Muscle layer of duodenum (tissue), 2 donors: ENCODE measurements around the gene KRT4.
"Not testable (repeated sequence)": the region's sequence is repeated elsewhere in the genome, so short reads cannot be mapped to it uniquely, and the experiment has no call there.

Source experiments
- H3K27ac ChIP-seq: one replicate; pipeline ENCODE4 v1.7.0; 2013; ENCODE audit warnings: mild to moderate bottlenecking, low read length
- H3K27me3 ChIP-seq: one replicate; pipeline ENCODE4 v1.7.0; 2013; ENCODE audit warnings: low read depth, mild to moderate bottlenecking, control low read depth, low read length
- H3K36me3 ChIP-seq, 2 donors: one replicate each; pipeline ENCODE4 v1.7.0; 2013; ENCODE audit warnings: low read length in 2 of 2, control low read depth in 1 of 2, mild to moderate bottlenecking in 1 of 2; ENCODE audit not compliant: insufficient read depth in 2 of 2, control insufficient read depth in 1 of 2
- H3K4me1 ChIP-seq, 2 donors: one replicate each; pipeline ENCODE4 v1.7.0; 2013; ENCODE audit warnings: low read length in 2 of 2, mild to moderate bottlenecking in 2 of 2, control low read depth in 1 of 2, moderate library complexity in 1 of 2; ENCODE audit not compliant: insufficient read depth in 2 of 2, control insufficient read depth in 1 of 2
- H3K4me3 ChIP-seq, 2 donors: one replicate each; pipeline ENCODE4 v1.7.0; 2013; ENCODE audit warnings: low read length in 2 of 2, low read depth in 1 of 2, mild to moderate bottlenecking in 1 of 2
- H3K9me3 ChIP-seq, 2 donors: one replicate each; pipeline ENCODE4 v1.7.0; 2013; ENCODE audit warnings: low read length in 2 of 2, control low read depth in 1 of 2, mild to moderate bottlenecking in 1 of 2; ENCODE audit not compliant: control insufficient read depth in 1 of 2
- donor health status: healthy.

KRT4 gene

DNA sequence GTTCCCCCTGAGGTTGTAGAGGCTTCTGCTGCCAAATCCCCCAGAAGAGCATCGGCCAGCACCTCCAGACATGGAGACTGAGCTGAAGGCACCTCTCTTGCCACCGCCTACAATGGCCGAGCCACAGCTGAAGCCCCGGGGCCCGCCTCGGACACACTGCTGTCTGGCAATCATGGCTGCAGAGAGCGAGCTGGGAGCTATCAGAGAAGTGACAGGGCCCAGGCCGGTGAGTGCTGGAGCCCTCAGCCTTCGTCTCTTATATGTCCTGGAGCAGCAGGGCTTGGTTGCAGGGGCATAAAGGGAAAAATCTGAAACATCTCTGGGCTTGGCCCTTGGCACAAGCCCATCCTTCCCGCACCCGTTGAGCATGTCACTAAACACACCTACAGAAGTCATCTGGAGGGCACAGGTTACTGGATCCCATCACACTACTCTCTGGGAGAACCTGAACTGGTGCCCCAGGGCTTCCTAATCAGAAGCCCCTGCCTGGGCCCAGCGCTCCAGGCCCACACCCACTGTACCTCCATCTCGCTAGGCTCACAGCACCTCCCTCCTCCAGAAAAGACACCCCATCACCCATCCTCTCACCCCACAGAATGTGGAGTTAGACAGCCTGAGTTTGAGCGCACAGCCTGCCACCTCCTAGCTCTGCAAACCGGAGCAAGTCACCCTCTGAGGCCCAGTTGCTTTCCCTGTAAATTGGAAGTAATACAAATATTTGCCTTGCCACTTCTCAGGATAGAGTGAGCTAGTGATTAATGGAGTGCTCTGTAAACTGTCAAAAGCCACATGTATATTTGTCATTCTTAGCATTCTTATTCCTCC lies at the start of gene KRT4:
Gene KRT4 (minus strand): TSS at position 232 of the 825 bp plus-strand sequence. CDS start 58 bp downstream, at position 174.
- Histone ChIP-seq H3K4me1 (no peaks in the 10 kb centered on the region), H3K36me3 (no peaks in the 10 kb centered on the region), H3K27me3 (no peaks in the 10 kb centered on the region), H3K4me3 (no peak within 1 kb of the TSS), H3K9me3 (no peaks in the 10 kb centered on the region), H3K27ac (no peak within 1 kb of the TSS)

DNA sequence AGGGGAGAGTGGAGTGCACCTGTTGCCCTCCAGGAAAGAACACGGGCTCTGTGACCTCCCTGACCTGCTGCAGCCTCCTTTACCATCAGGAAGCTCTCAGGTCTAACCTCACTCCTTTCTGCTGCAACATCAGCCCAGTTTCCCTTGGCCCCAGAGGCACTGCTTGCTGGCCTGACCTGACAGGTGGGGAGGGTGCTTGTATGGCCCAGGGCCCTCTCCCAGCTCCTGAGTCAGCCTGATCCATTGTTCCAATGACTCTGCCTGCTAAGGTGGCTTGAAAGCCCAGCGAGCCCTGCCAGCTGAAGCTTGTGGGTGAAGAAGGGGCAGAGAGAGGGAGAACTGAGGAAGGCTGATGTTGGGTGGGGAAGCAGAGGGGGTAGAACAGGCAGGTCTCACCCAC lies 48.1 kb upstream of the KRT4 start:
- Histone ChIP-seq H3K27me3 (no peaks in the 10 kb centered on the region), H3K27ac (no peak overlapping the region), H3K36me3 (no peaks in the 10 kb centered on the region), H3K4me1 (no peaks in the 10 kb centered on the region), H3K4me3 (no peak overlapping the region), H3K9me3 (no peaks in the 10 kb centered on the region)

DNA sequence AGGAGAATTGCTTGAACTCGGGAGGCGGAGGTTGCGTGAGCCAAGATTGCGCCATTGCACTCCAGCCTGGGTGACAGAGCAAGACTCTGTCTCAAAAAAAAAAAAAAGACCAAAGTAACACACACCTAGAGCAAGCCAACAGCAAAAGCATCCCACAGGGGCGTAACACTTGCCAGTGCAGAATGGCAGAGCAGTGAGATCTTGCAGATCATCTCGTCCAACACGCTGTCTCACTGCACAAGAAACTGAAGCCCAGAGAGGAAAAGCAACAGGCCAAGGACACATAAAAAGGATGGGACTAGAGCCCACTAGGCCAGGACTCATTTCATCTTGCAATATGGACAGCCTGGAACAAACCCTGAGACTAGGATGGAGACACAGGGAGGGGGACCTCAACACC lies 47.6 kb upstream of the KRT4 start:
- H3K27me3 ChIP-seq: no peaks in the 10 kb centered on the region
- H3K4me1 ChIP-seq: no peaks in the 10 kb centered on the region
- H3K4me3 ChIP-seq: no peak overlapping the region
- no peak overlapping the region for H3K27ac ChIP-seq
- no peaks in the 10 kb centered on the region for H3K9me3 ChIP-seq
- no peaks in the 10 kb centered on the region for H3K36me3 ChIP-seq

DNA sequence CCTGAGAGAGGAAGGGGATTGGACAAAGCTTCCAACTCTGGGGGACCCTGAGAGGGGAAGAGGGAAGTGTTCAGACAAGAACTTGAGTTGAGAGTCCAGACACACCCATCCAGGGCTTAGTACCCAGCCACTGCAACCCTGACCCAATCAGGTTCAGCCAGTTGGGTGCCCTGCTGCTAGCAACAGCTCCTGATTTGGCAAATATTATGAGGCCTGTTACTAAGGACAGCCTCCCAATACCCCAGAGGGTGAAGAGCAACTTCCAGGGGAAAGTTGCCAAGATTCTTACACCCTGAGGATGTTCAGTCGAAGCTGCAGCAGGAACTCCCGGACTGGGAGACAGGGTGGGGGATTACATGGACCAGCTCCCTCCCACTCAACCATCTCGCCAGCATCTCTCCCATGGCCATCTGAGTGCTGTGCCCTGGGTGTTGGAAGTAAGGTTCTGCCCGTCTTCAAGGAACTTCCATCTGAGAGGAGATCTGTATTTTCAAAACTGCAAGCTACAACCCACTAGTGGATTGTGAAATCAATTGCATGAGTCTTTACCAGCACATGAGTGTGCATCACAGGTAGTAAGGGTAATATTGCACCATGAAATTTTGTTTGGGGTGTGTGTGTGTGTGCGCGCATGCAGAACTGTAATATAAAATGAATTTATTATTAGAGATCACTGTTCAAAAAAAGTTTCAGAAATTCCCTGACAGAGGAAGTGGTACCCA lies 46.3 kb upstream of the KRT4 start:
- no peaks in the 10 kb centered on the region for H3K36me3 ChIP-seq
- H3K4me3 ChIP-seq: no peak overlapping the region
- H3K27ac ChIP-seq: no peak overlapping the region
- H3K4me1 ChIP-seq: no peaks in the 10 kb centered on the region
- H3K27me3 ChIP-seq: no peaks in the 10 kb centered on the region
- H3K9me3 ChIP-seq: no peaks in the 10 kb centered on the region

DNA sequence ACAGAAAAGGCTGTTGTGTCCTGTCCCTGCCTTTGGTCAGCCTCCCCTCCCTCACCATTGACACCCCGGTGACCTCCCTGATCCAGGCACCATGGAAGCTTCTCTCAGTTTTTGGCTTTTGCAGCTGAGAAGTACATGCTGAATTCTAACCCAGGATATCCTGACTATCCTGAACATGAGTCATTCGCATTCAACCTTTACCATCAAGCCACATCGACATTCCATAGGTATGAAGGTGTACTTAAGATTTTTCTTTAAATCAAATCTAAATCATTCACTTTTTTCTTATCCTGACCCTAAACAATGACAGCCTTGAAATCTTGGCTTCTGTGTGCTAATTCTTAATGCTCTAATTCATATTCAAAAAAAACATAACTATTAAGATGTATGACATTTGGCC lies 43.6 kb upstream of the KRT4 start:
- Histone ChIP-seq H3K36me3 (no peaks in the 10 kb centered on the region), H3K27me3 (no peaks in the 10 kb centered on the region), H3K9me3 (no peaks in the 10 kb centered on the region), H3K27ac (no peak overlapping the region), H3K4me1 (no peaks in the 10 kb centered on the region), H3K4me3 (no peak overlapping the region)

DNA sequence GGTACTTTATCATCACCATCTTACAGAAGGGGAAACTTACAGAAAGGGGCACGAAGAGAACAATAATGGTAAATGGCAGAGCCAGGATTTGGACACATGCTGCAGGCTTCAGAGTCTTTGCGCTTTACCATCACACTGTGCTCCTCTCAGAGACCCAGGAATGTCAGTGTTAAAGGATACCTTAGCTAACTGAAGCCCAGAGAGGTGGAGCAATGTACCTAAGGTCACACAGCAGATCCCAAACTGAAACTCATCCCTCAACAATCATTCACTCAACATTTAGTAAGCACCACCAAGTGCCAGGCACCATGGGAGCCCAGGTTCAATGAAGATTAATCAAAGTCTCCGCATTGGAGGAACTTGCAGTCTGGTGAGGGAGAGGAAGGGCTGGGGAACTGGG lies 42.9 kb upstream of the KRT4 start:
- Histone ChIP-seq H3K27me3 (no peaks in the 10 kb centered on the region), H3K4me3 (no peak overlapping the region), H3K27ac (no peak overlapping the region), H3K9me3 (no peaks in the 10 kb centered on the region), H3K36me3 (no peaks in the 10 kb centered on the region), H3K4me1 (no peaks in the 10 kb centered on the region)

DNA sequence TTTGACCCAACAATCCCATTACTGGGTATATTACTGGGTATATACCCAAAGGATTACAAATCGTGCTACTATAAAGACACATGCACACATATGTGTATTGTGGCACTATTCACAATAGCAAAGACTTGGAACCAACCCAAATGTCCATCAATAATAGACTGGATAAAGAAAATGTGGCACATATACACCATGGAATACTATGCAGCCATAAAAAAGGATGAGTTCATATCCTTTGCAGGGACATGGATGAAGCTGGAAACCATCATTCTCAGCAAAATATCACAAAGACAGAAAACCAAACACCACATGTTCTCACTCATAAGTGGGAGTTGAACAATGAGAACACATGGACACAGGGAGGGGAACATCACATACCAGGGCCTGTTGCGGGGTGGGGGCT lies 42.2 kb upstream of the KRT4 start:
- H3K4me1 ChIP-seq, H3K27me3 ChIP-seq, H3K36me3 ChIP-seq, H3K27ac ChIP-seq, H3K9me3 ChIP-seq, H3K4me3 ChIP-seq: not testable (repeated sequence)

DNA sequence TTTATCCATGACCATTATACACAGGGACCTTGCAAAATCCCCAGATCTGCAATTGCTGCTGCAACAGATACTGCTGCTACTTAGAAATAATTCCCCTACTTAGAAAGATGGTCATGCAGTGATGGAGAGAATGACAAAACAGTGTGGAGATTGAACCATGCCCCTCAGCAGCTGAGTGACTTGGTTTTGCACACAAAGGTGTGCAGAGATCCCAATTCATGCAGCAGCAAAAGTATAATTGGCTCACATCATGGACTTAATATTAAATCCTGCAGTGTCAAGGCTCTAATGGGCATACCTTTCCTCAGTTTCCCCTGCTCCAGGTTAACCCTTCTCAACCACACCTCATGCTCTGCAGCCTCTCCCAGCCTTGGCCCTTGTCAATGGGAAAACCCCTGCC lies 37.9 kb upstream of the KRT4 start:
- Histone ChIP-seq H3K9me3 (no peaks in the 10 kb centered on the region), H3K27me3 (no peaks in the 10 kb centered on the region), H3K4me1 (no peaks in the 10 kb centered on the region), H3K4me3 (no peak overlapping the region), H3K27ac (no peak overlapping the region), H3K36me3 (no peaks in the 10 kb centered on the region)

DNA sequence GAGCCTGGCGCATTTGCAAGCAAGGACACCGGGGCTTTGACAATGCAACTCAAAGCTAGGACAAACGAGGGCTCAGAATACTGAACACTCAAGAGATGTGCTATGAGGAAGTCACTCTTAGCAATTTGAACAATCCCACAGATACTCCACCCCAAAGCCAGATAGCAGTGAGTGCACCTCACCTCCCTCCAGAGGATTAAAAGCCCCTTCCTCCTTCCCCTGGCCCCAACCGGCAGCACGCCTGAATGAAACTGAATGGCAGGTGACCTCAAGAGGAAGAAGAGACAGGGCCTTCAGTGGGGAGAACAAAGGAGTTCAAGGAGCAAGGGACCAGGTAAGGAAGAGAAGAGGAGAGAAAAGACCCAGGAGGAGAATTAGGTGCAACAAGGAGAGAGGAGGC lies 36.8 kb upstream of the KRT4 start:
- no peaks in the 10 kb centered on the region for H3K9me3 ChIP-seq
- no peaks in the 10 kb centered on the region for H3K36me3 ChIP-seq
- no peaks in the 10 kb centered on the region for H3K27me3 ChIP-seq
- H3K4me1 ChIP-seq: no peaks in the 10 kb centered on the region
- no peak overlapping the region for H3K27ac ChIP-seq
- no peak overlapping the region for H3K4me3 ChIP-seq

DNA sequence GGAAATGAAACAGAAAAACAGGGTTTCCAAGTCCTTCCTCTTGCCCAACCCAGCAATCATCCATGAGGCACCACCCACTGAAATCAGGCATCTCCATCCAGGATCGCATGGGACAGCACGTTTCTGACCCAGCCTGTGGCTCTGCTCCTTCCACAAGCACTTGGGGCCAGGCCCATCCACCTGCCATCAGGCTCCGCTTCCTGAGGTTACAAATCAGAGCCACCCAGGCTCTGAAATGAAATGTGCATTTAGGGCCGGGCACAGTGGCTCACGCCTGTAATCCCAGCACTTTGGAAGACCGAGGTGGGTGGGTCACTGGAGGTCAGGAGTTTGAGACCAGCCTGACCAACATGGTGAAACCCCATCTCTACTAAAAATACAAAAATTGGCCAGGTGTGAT lies 35.6 kb upstream of the KRT4 start:
- no peaks in the 10 kb centered on the region for H3K4me1 ChIP-seq
- no peak overlapping the region for H3K4me3 ChIP-seq
- H3K27me3 ChIP-seq: no peaks in the 10 kb centered on the region
- H3K27ac ChIP-seq: no peak overlapping the region
- no peaks in the 10 kb centered on the region for H3K36me3 ChIP-seq
- no peaks in the 10 kb centered on the region for H3K9me3 ChIP-seq

DNA sequence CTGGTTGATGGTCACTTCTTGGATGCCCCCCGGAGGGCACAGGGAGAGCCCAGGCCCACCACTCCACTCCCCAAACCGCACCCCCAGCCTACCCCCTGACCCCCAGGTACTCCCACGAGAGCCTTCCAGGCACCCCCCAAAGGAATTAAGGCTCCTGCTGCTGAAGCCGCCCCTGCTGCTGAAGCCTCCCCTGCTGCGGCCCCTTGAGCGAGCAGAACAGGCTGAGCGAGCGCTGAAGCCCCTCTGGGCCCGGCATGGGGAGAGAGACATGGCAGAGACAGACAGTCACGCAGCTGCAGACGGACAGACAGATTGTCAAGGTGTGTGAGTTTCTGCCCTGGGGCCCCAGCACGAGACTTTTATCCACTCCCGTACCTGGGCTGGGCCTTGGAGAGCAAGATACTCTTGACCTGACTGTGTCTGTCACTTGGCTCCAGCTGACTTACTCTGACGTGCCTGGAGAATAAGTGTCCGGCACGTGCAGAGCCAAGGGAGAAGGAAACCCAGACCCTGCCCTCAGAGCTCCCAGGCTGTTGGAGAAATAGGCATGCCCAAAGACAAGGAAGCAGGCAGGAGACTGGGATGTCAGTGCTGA lies 34.8 kb upstream of the KRT4 start, which contains the start of gene KRT78:
Gene KRT78 (minus strand): TSS at position 334 of the 595 bp plus-strand sequence. CDS start 64 bp downstream, at position 270.
- Histone ChIP-seq H3K4me1 (no peaks in the 10 kb centered on the region), H3K36me3 (no peaks in the 10 kb centered on the region), H3K9me3 (no peaks in the 10 kb centered on the region), H3K4me3 (no peak within 1 kb of the TSS), H3K27ac (no peak within 1 kb of the TSS), H3K27me3 (no peaks in the 10 kb centered on the region)
